MM.1S (cell line): ENCODE results near the gene OR4D1.

Experiments used
- DNase-seq: peaks from one replicate; pipeline ENCODE4 v3.0.0-alpha.2; 2015
- H2AFZ ChIP-seq: fragments of 300-600 bp; sonication (generic); 2 replicates; pipeline ENCODE4 v1.6.0; 2016; ENCODE audit warnings: antibody characterized with exemption, low read length
- H3F3A ChIP-seq: fragments of 300-600 bp; sonication (generic); 2 replicates; pipeline ENCODE4 v1.6.1; 2016; ENCODE audit warnings: mild to moderate bottlenecking, antibody characterized with exemption, low read length, moderate library complexity, mixed read lengths; ENCODE audit not compliant: insufficient read depth
- H3K27ac ChIP-seq: fragments of 300-600 bp; sonication (generic); 2 replicates; pipeline ENCODE4 v1.5.1; 2016; ENCODE audit warnings: mild to moderate bottlenecking, low read length
- H3K27me3 ChIP-seq: fragments of 300-600 bp; sonication (generic); replicated peaks from 2 replicates; pipeline ENCODE4 v1.6.0; 2016; ENCODE audit warnings: low read length; ENCODE audit not compliant: insufficient read depth
- H3K36me3 ChIP-seq: fragments of 300-600 bp; sonication (generic); replicated peaks from 2 replicates; pipeline ENCODE4 v1.6.1; 2016; ENCODE audit warnings: mild to moderate bottlenecking, low read length, mixed read lengths; ENCODE audit not compliant: insufficient read depth
- H3K4me1 ChIP-seq: fragments of 300-600 bp; sonication (generic); 2 replicates; pipeline ENCODE4 v1.6.1; 2016; ENCODE audit warnings: low read length, mixed read lengths
- H3K4me2 ChIP-seq: fragments of 300-600 bp; sonication (generic); 2 replicates; pipeline ENCODE4 v1.6.0; 2016; ENCODE audit warnings: low read depth, low read length
- H3K4me3 ChIP-seq: fragments of 300-600 bp; sonication (generic); 2 replicates; pipeline ENCODE4 v1.5.1; 2016; ENCODE audit warnings: low read length, mixed read lengths
- H3K79me2 ChIP-seq: fragments of 300-600 bp; sonication (generic); 2 replicates; pipeline ENCODE4 v1.6.1; 2016; ENCODE audit warnings: mixed run types, low read length, mixed read lengths
- H3K9ac ChIP-seq: fragments of 300-600 bp; sonication (generic); 2 replicates; pipeline ENCODE4 v1.6.1; 2016; ENCODE audit warnings: low read length, mixed read lengths
- H3K9me2 ChIP-seq: fragments of 300-600 bp; sonication (generic); replicated peaks from 2 replicates; pipeline ENCODE4 v1.6.1; 2016; ENCODE audit warnings: mild to moderate bottlenecking, low read length, mixed read lengths; ENCODE audit not compliant: insufficient read depth
- H3K9me3 ChIP-seq: fragments of 300-600 bp; sonication (generic); replicated peaks from 2 replicates; pipeline ENCODE4 v1.6.1; 2016; ENCODE audit warnings: mild to moderate bottlenecking, low read length, mixed read lengths; ENCODE audit not compliant: insufficient read depth
- H4K20me1 ChIP-seq: fragments of 300-600 bp; sonication (generic); 2 replicates; pipeline ENCODE4 v1.6.1; 2016; ENCODE audit warnings: mild to moderate bottlenecking, low read length, moderate library complexity, mixed read lengths; ENCODE audit not compliant: insufficient read depth
- EZH2 ChIP-seq: fragments of 300-600 bp; sonication (generic); optimal IDR thresholded peaks from 2 replicates; pipeline ENCODE3; 2017; ENCODE audit warnings: low read depth, mild to moderate bottlenecking, antibody characterized with exemption, low read length, mixed read lengths
- EZH2phosphoT487 ChIP-seq: fragments of 300-600 bp; sonication (generic); IDR thresholded peaks from 2 replicates; pipeline ENCODE4 v1.6.1; 2018; ENCODE audit warnings: antibody characterized with exemption, low read length
- TF ChIP-seq, protein P1 (sequence below): fragments of 300-600 bp; sonication (generic); IDR thresholded peaks from 2 replicates; pipeline ENCODE4 v1.5.1; 2016; ENCODE audit warnings: antibody characterized with exemption, low read length, mixed read lengths

The OR4D1 gene

DNA sequence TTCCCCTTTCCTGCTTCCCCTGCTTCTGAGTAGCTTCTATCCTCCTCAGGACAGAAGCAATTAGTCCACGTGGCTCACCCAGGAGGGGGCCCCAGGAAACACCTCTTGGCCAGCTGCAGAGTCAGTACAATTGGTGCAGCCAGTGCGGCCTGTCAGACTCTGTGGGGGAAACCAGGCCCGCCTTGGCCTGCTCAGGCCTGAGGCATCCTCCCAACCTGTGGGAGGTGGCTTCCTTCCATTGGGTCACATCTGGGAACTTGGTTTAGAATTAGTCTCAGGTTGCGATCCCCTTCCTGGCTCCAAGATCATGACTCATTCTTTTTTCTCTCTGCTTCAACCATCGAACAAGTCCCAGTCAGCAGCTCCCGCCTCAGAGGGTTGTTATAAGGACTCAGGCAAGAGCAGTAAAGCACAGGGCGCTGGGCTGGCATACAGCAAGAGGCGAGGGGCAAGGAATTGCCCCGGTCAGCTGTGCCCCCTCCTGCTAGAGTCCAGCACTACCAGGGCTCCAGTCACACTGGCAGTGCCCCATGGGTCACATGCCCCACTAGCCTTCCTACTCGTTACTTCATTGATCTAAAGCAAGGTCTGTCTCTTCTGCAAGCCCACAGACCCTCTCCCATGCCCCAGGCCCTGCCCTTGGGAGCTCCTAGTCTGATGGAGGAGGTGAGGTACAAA lies 36.3 kb downstream of the OR4D1 start:
- DNase-seq: no peak
- no peak overlapping the region for H3K4me3 ChIP-seq
- no peaks in the 10 kb centered on the region for H3K4me1 ChIP-seq
- H4K20me1 ChIP-seq: no peaks in the 10 kb centered on the region
- H3K27me3 ChIP-seq: peaks cover 14% of the 10 kb centered on the region; the same call in 1 of the 2 replicates
- H3K9ac ChIP-seq: no peak overlapping the region
- H3K9me3 ChIP-seq: no peaks in the 10 kb centered on the region
- no peaks in the 10 kb centered on the region for H3K36me3 ChIP-seq
- H2AFZ ChIP-seq: no peak overlapping the region
- H3K27ac ChIP-seq: no peak overlapping the region
- no peaks in the 10 kb centered on the region for H3K9me2 ChIP-seq
- TF ChIP-seq EZH2: no peak
- TF ChIP-seq EZH2phosphoT487: no peak
- TF ChIP-seq, protein P1, sequence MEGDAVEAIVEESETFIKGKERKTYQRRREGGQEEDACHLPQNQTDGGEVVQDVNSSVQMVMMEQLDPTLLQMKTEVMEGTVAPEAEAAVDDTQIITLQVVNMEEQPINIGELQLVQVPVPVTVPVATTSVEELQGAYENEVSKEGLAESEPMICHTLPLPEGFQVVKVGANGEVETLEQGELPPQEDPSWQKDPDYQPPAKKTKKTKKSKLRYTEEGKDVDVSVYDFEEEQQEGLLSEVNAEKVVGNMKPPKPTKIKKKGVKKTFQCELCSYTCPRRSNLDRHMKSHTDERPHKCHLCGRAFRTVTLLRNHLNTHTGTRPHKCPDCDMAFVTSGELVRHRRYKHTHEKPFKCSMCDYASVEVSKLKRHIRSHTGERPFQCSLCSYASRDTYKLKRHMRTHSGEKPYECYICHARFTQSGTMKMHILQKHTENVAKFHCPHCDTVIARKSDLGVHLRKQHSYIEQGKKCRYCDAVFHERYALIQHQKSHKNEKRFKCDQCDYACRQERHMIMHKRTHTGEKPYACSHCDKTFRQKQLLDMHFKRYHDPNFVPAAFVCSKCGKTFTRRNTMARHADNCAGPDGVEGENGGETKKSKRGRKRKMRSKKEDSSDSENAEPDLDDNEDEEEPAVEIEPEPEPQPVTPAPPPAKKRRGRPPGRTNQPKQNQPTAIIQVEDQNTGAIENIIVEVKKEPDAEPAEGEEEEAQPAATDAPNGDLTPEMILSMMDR: no peak
- H3K79me2 ChIP-seq: no peaks in the 10 kb centered on the region
- no peaks in the 10 kb centered on the region for H3F3A ChIP-seq
- no peak overlapping the region for H3K4me2 ChIP-seq

DNA sequence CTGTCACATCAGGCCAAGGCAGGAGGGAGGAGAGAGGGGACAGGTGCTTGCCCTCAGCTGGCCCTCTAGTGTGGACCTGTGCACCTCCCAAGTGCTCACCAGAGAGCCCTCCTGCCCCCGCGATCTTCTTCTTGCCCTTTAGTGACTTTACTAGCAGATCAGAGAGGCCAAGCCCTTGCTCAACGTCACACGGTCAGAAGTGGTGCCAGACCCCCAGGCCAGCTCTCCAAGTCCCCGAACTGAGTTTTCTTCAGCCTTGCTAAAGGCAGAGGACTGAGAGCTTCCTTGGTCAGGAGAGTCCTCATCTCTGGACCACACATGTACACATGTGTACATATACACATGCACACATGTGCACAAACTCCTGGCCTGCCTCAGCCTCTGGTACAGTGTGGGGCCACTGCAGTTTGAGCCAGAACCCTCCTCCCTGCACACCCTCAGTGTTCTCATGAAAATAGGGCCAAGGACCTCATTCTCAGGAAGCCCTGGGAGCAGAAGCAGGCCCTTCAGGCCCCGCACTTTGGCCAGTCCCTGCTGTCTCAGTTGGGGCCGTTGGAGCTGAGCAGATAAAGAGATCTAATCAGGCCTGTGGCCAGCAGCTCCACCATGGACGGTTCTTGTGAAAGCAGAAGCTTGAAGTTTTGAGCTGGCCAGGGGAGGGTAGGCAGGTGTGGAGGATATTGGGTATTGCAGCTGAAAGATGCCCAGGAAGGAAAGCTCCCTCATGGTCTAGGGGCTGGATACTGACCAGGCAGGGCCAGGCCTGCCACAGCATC lies 37.0 kb downstream of the OR4D1 start:
- no peaks in the 10 kb centered on the region for H3F3A ChIP-seq
- H3K27ac ChIP-seq: no peak overlapping the region
- H3K4me1 ChIP-seq: no peaks in the 10 kb centered on the region
- H3K4me2 ChIP-seq: no peak overlapping the region
- H3K9ac ChIP-seq: no peak overlapping the region
- no peak overlapping the region for H3K4me3 ChIP-seq
- H4K20me1 ChIP-seq: no peaks in the 10 kb centered on the region
- no peaks in the 10 kb centered on the region for H3K36me3 ChIP-seq
- H3K9me3 ChIP-seq: no peaks in the 10 kb centered on the region
- H3K79me2 ChIP-seq: no peaks in the 10 kb centered on the region
- no peak overlapping the region for H2AFZ ChIP-seq
- DNase-seq: no peak
- TF ChIP-seq, protein P1: no peak
- TF ChIP-seq EZH2phosphoT487 (no peak), EZH2 (no peak)
- peaks cover 14% of the 10 kb centered on the region; the same call in 1 of the 2 replicates for H3K27me3 ChIP-seq
- no peaks in the 10 kb centered on the region for H3K9me2 ChIP-seq

GRCh38 chr17:58186591-58186990 lies 38.4 kb downstream of the OR4D1 start:
- DNase-seq: no peak
- no peak overlapping the region for H3K27ac ChIP-seq
- H3K9me3 ChIP-seq: no peaks in the 10 kb centered on the region
- H3K36me3 ChIP-seq: no peaks in the 10 kb centered on the region
- no peaks in the 10 kb centered on the region for H3F3A ChIP-seq
- no peaks in the 10 kb centered on the region for H3K79me2 ChIP-seq
- no peaks in the 10 kb centered on the region for H3K4me1 ChIP-seq
- no peak overlapping the region for H3K9ac ChIP-seq
- no peak overlapping the region for H2AFZ ChIP-seq
- H3K9me2 ChIP-seq: no peaks in the 10 kb centered on the region
- H3K4me3 ChIP-seq: no peak overlapping the region
- H3K27me3 ChIP-seq: peaks cover 14% of the 10 kb centered on the region
- TF ChIP-seq EZH2: no peak
- TF ChIP-seq, protein P1: no peak
- TF ChIP-seq EZH2phosphoT487: no peak
- no peak overlapping the region for H3K4me2 ChIP-seq
- H4K20me1 ChIP-seq: no peaks in the 10 kb centered on the region
